HL-60/S4 treated with phorbol 12-myristate 13-acetate at 8.2 ng/mL for 4 days and 3 days (cell line): ENCODE data around the gene SLC1A2.

Experiments
- in situ Hi-C: fragments of 300-500 bp; cut with MboI; formaldehyde crosslinking; loops from 2 replicates; pipeline ENCODE4 v1.15.0; 2022; ENCODE audit warnings: low sequenced_read_pairs

SLC1A2 gene

DNA sequence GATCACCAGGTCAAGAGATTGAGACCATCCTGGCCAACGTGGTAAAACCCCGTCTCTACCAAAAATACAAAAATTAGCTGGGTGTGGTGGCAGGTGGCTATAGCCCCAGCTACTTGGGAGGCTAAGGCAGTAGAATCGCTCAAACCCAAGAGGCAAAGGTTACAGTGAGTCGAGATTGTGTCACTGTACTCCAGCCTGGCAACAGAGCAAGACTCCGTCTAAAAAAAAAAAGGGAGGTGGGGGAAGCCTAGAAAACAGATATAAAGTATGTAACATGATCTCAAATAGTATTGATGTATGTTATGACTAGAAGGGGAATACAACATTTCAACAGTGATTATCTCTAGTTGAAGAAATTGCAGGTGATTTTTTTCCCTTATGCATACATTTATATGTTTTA lies 61.4 kb downstream of the SLC1A2 start:
- in situ Hi-C loops, result no loop called here

GRCh38 chr11:35355102-35355749 lies 64.1 kb downstream of the SLC1A2 start:
- in situ Hi-C loops, result no loop called here

- in situ Hi-C loops, result no loop called here
Measured at GRCh38 chr11:35354644-35355043, 64.7 kb downstream of the SLC1A2 start.

DNA sequence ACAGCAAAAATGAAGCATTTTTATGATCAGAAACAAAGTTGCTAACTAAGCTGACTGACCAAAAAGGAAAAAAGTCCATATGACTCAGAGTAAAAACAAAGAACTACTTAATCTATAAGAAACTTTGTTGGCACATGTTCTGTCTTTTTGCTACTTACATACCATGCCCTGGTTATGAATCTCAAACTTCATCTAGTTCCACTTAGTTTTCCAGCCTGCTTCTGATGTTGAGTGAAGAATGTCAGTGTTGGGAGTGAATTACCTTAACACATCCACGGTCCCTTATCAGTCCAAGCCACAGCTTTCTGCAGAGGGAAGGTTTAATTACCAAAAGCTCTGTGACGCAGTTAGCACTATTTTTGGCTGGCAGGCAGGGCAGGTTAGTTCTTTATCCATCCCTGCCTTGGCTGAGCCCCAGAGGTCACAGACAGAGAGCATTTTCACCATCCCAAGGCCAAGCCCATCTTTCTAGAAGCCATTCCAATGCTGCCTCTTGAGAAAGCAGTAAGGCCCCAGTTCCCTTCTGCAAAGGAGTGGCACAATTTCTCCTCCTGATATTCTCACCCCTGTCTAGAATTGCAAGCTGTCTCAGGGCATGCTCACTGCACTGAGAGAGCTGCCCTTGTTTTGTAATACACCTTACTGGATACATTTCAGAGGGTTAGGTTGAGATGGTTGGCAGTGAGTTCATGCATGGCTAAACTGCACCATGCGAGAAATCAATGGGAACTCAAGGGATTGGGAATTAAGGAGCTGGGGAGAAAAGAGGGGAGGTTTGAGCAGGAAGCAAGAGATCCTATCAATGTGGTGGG lies 67.1 kb downstream of the SLC1A2 start:
- in situ Hi-C loops, result no loop called here

DNA sequence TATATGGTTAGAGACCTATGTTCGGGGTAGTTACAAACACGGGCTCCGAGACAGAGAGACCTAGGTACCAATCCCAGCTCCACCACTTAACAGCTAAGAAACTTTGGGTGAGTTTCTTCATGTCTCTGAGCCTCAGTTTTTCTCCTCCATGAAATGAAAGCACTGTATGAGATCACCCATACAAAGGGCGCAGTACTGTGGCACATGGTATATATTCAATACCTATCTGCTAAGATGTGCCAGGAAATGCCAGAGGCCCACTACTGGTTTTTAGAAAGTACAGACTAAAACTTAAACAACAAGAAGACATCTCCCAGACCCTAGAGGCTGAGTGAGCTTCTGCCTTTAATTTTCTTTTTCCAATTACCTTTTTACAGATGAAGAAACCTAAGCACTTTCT lies 69.5 kb downstream of the SLC1A2 start:
- in situ Hi-C loops, result no loop called here

DNA sequence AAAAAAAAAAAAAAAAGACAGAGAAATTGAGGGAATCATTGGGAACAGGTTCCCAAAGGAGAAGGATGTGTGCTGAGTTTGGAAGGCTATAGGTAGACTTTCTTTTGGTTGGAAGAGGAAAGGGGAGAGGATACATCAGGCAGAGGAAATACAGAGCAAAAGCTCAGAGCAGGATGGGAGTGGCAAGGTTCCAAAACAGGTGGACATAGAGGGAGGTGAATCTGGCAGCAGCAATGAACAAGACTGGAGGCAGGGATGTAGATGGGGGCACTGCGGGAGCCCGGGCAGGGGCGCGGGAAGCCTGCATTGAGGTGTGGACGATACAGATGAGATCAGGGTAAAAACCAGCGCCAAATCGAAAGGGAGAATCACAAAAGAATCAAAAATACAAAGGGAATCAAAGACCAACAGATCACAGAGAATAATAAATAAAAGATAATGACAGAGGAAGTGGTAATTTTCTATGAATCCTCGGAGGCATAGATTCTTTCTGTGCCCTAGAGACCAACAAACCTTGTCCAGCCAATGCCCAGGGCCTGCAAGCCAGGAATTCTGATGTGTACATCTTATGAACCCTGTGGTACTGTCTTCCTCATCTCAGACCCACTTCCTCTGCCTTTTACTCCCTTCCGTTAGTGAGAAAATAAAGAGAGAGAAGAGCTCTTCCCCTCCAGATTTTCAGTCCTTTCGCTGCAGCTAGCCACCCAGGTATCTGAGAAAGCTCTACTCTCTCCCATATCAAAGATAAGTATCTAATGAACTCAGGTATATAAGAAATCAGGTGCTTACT lies 70.3 kb downstream of the SLC1A2 start:
- in situ Hi-C loops, result no loop called here

GRCh38 chr11:35347921-35348331 lies 71.4 kb downstream of the SLC1A2 start:
- in situ Hi-C loops, result no loop called here

DNA sequence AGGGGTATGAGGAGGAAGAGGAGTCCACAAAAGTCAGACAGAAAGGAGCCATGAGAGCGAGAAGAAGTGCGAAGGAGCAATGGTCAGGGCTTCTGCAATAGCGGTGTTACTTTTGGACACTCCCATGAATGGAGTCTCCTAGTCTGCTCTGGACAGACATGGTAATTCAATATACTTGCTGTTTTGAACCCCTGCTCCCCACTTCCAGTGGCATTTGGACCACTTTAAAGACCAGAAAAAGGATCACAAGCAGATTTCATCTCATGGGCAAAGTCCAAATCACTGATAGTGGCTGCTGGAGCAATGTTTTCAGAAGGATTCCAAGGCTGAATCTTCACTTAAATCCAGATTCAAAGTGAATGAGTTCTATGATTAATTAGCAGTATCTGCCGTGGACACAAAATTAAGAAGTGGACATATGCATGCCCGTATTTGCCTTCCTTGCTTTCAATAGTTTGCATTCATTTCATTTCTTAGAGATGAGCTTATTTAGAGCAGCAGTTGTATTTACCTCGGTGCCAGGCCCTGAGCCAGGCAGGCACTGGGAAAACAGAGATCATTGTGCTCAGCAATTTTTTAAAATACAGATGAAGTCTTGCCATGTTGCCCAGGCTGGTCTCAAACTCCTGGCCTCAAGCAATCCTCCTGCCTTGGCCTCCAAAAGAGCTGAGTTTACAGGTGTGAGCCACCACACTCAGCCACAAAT lies 72.0 kb downstream of the SLC1A2 start:
- in situ Hi-C loops, result no loop called here

DNA sequence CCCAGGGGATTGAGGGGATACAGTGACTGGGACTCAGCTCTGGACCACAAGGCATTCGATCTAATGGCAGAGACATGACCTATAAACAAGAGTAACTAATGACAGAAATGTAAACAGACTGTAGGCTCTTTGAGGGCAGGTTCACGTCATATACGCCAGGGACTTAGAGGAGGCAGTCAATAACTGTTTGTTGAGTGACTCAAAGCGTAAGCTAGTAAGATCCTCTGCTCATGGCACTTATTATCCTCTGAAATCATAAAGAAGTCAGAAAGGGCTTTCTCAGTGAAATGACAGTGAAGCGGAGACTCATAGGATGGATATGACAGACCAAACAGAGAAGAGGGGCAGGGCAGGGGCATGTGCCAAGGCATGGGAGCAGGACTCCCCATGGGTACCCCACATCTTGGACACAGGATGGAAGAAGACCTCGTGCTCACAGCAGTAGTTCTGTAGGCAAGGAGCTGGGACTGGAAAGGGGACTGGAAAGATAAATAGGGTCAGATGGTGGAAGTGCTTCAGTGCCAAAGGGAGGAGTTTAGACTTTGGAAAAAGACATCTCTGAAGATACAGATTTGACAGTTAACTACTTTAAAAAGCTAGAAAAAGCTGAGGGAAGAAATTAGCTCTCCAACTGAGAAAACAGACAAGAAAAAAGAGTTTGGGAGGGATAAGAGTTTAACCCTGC lies 72.7 kb downstream of the SLC1A2 start:
- in situ Hi-C loops, result no loop called here

DNA sequence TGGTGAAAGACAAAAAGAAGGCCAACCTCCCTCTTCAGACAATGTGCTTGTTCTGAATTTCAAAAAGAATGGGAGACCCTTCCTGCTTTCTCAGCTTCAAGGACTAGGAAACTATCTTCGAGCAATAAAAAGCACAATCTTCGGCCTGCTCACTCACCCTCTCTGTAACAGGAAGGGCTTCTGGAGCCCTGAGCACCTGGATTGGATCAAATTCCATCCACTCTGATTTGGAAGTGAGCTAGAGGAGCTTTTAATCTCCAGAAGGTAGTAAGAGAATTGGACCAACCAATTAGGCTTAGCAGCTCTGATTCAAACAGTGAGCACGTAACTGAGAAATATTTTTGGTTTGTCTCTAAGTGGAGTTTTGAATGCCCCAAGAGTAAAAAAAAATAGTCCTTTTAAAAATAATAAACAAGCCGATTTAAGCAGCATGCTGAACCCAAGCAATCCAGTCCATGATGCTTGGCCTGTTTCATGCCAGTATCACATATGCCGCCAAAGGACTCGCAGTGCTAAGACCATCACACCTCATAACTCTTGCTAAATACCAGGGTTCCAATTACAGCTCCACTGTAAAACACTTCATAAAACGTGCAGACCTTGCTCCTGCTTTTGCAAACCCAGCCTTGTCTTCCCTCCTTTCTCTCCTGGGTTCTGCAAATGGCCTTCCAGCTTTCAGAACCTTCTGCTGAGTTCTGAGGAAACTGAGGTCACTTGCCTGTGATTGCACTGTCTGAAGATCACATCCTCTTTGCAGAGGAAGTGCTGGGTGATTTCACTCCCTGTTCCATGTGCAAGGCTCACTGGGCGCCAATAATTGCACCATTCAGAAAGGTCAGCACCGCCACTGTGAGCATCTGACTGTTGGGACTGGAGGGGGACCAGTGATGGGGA lies 74.4 kb downstream of the SLC1A2 start:
- in situ Hi-C loops, result no loop called here

DNA sequence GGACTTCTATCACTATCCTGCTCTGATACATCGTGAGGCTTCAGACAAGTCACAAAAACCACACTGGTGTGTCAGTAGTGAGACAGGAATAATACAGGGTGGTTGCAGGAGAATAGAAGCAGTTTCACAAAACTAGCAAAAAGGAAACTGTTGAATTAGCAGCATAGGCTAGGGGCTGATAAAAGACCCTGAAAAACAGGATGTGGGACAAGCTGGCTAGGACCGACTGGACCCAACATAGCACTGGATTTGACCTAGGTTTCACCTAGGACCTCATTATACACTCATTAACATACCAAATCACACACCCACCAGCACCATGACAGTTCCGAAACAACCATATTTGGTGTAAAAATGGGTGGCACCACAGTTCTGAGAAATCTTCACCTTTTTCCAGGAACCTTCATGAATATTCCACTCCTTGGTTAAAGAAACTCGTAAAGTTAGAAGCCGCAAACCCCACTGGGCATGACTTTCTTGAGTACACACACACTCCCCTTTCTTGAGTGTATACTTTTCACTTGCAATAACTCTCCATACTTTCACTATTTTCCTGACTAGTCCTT lies 76.2 kb downstream of the SLC1A2 start:
- in situ Hi-C loops, result no loop called here

DNA sequence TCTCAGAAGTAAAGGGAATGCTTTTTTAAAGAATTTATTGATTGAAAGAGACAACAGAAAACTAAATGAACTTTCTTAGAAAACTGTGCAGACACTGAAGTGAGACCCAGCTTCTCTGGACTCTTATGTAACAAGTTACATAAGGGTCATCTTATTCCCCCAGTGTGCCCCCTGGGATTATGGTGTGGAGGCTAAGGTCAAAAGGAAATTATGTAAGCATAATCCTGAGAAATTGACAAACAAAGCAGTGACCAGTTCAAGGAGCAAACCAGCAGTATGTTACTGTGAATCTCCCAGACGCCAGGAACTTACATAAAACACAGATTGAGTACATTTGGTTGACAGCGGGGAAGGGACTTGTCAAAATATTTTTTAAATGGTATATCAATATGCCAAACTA lies 78.6 kb downstream of the SLC1A2 start:
- in situ Hi-C loops, result no loop called here

- in situ Hi-C loops, result no loop called here
Measured at GRCh38 chr11:35340071-35340470, 79.3 kb downstream of the SLC1A2 start.

GRCh38 chr11:35338921-35339320 lies 80.4 kb downstream of the SLC1A2 start:
- in situ Hi-C loops, result no loop called here

- in situ Hi-C loops, result no loop called here
Measured at GRCh38 chr11:35337914-35338305, 81.4 kb downstream of the SLC1A2 start.

GRCh38 chr11:35337136-35337913 lies 82.0 kb downstream of the SLC1A2 start:
- in situ Hi-C loops, result no loop called here

DNA sequence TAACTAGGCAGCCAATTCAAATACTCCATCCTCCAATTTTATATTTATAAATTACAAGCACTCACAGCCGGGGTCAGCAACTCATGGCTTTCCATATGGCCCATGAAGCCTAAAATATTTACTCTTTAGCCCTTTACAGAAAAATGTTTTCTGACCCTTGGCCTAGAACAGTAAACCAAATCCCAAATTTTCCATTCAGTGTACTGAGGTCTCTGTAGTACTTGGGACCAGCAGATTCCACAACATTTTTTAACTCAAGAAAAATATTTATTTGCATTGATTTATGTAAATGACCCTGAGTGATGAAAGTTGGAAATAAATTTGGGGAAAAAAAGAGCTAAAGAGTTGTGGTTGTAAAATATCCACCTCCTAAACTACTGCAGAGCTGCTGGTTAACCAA lies 82.6 kb downstream of the SLC1A2 start:
- in situ Hi-C loops, result no loop called here

DNA sequence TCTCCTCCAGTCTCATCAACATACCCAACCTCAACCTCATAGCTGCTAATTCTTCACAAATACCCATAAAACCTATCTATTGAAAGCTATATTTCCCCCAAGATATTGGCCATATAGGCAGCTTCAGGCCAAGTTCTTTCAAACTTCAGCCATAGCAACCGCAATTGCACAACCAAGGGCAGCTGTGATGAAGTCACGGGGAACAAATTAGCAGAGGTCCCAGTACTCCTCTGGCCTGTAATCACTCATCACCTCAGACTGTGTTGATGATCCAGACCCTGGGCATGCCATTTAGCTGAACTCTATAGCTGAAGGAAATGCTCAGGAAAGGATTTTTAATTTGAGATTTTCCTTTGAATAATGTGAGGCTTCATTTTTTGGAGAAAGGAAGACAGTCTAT lies 84.1 kb downstream of the SLC1A2 start:
- in situ Hi-C loops, result no loop called here
